ENCODE data around the gene RREB1. TPM values are rescaled to one million over a fixed set of nuclear protein-coding genes. Genes with fewer than 3 reads are reported as not detected.

The RREB1 gene
- total and polyA plus RNA-seq, 12 donors, result 8.0 to 79.5 (median 48.7) TPM

DNA sequence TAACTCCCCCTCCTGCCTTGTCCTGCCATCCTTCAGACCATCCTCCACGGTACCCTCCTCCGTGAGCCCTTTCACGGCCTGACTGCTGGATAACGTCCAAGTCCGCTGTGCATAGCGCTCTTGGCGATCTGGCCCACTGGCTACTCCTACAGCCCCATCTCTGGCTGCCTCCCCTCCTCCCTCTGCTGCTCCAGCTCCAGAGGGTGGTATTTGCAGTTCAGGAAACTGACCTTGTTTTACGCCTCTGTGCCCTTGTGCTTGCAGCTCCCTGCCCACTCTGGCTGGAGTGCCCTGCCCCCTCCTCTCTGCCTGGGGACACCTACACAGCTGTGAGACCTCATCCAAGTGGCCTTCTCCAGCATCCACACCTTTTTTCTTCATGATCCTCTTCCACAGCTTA lies 6.5 kb upstream of the RREB1 start:
- intact Hi-C loops (cut with DNase I), result loop anchor here in 1 of 2 donors (10.0 kb wide), 1 partner anchor 46 kb away; no protein-coding TSS in a partner anchor
- no peak overlapping the region for H3K4me3 ChIP-seq
- no peaks in the 10 kb centered on the region for H3K36me3 ChIP-seq (replicated peaks in 1 of 2)
- no peaks in the 10 kb centered on the region for H3K4me1 ChIP-seq (replicated peaks in 1 of 2)
- no peak for DNase-seq
- TF ChIP-seq POLR2A (IDR thresholded peaks at IDR 0.05) (no peak), CTCF (IDR thresholded peaks at IDR 0.05) (no peak)
- H3K27ac ChIP-seq, result no peak overlapping the region
- H3K27me3 ChIP-seq, result no peaks in the 10 kb centered on the region
- WGBS, 4 donors, result 80 to 90% (median 84%) methylated on average over 8 of the region's 8 CpGs
- no peaks in the 10 kb centered on the region for H3K9me3 ChIP-seq (replicated peaks in 1 of 3)

- WGBS, 4 donors, result 95 to 100% (median 97%) methylated on average over 3 of the region's 3 CpGs
- intact Hi-C loops (cut with DNase I), result loop anchor here in 1 of 2 donors (5.0 to 10.0 kb wide), 2 partner anchors 50 to 138 kb away; no protein-coding TSS in a partner anchor
- TF ChIP-seq CTCF (IDR thresholded peaks at IDR 0.05), result no peak
- TF ChIP-seq POLR2A (IDR thresholded peaks at IDR 0.05), result no peak
Measured at GRCh38 chr6:7104752-7105151, 3.0 kb upstream of the RREB1 start.

GRCh38 chr6:7106215-7106751 lies 1.5 kb upstream of the RREB1 start:
- peak overlapping the region in 2 of 4 donors; percentile 66 to 83 for H3K4me3 ChIP-seq
- no peaks in the 10 kb centered on the region for H3K27me3 ChIP-seq
- no peaks in the 10 kb centered on the region for H3K36me3 ChIP-seq (replicated peaks in 1 of 2)
- H3K9me3 ChIP-seq (replicated peaks in 1 of 3), result no peaks in the 10 kb centered on the region
- TF ChIP-seq CTCF (IDR thresholded peaks at IDR 0.05), result no peak
- no peak for TF ChIP-seq POLR2A (IDR thresholded peaks at IDR 0.05)
- WGBS, 4 donors, result 39 to 61% (median 52%) methylated on average over 8 to 10 of the region's 10 CpGs
- H3K27ac ChIP-seq, result peak overlapping the region in 4 of 5 donors; percentile 77 to 97 (median 92)
- peaks cover 0 to 18% of the 10 kb centered on the region in 2 donors for H3K4me1 ChIP-seq (replicated peaks in 1 of 2)
- intact Hi-C loops (cut with DNase I), result loop anchor here in 1 of 2 donors (5.0 to 10.0 kb wide), 2 partner anchors 51 to 136 kb away; no protein-coding TSS in a partner anchor
- DNase-seq, result no peak

More at GRCh38 chr6:7104752-7105151, 3.0 kb upstream of the RREB1 start:
- H3K4me3 ChIP-seq, result no peak overlapping the region
- no peaks in the 10 kb centered on the region for H3K27me3 ChIP-seq
- DNase-seq, result no peak
- peaks cover 0 to 2% of the 10 kb centered on the region in 2 donors for H3K4me1 ChIP-seq (replicated peaks in 1 of 2)
- H3K27ac ChIP-seq, result no peak overlapping the region
- no peaks in the 10 kb centered on the region for H3K9me3 ChIP-seq (replicated peaks in 1 of 3)
- no peaks in the 10 kb centered on the region for H3K36me3 ChIP-seq (replicated peaks in 1 of 2)

- intact Hi-C loops (cut with DNase I), result loop anchor here in 1 of 2 donors (5.0 to 10.0 kb wide), 2 partner anchors 52 to 135 kb away; no protein-coding TSS in a partner anchor
- Histone ChIP-seq H3K36me3 (replicated peaks in 1 of 2) (no peaks in the 10 kb centered on the region), H3K27ac (peak overlapping the region; percentile 77 to 97 (median 89)), H3K4me3 (peak overlapping the region; percentile 66 to 87 (median 84)), H3K27me3 (no peaks in the 10 kb centered on the region), H3K4me1 (replicated peaks in 1 of 2) (peaks cover 0 to 25% of the 10 kb centered on the region in 2 donors), H3K9me3 (replicated peaks in 1 of 3) (no peaks in the 10 kb centered on the region)
- DNase-seq, result peak; percentile 32 to 63 (median 55)
- WGBS, 4 donors, result 1 to 4% (median 3%) methylated on average over 29 to 66 of the region's 66 CpGs
- TF ChIP-seq CTCF (IDR thresholded peaks at IDR 0.05), result peak in 5 of 6 experiments; percentile 26 to 54 (median 39)
- TF ChIP-seq POLR2A (IDR thresholded peaks at IDR 0.05), result peak in 1 of 2 donors; percentile 13
Measured at GRCh38 chr6:7106752-7107577, 796 bp upstream of the RREB1 start.

Measured in adrenal gland (tissue), 12 donors.